Measurements from ENCODE around the gene HPCAL1. TPM values are rescaled to one million over a fixed set of nuclear protein-coding genes. Genes with fewer than 3 reads are reported as not detected.

HPCAL1 gene
- total and polyA plus RNA-seq, 2 of the 8 experiments (the other 6 are each of a cell fraction or from before 2014, with no cell fraction given), result 5.8 to 8.6 TPM

DNA sequence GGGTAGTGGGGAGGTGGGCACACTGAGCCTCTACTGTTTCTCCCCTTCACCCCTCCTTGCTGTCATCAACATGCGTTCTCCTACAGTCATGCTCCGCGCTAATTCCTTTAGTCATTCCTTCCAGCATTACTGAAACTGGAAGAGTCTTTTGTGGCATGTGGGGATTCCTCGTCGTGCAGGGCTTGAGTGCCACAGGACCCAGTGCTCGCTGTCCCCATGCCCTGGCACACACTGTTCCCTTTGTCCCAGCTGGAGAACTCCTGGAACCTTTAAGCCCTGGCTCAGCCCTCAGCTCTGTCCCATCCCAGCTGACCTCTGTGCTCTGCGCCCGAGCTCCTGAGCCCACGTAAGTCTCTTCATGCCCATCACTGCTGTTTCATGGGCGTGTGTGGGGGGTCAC lies 103.3 kb downstream of the HPCAL1 start:
- CTCF ChIA-PET (ENCODE audit: partially characterized antibody), result interaction anchor here (1.2 to 5.5 kb wide), 9 partner anchors 9 to 264 kb away, joined by 3 to 48 read pairs (median 5); no protein-coding TSS in a partner anchor
- Histone ChIP-seq H3K9me3 (ENCODE audit: insufficient read depth in 2 of 2, low read depth in 1 of 2, low read length in 1 of 2) (no peaks in the 10 kb centered on the region), H4K20me1 (replicated peaks in 1 of 2; ENCODE audit: control insufficient read depth in 1 of 2, insufficient read depth in 2 of 2, low read length in 2 of 2) (no peaks in the 10 kb centered on the region), H3K14ac (ENCODE audit: insufficient read length) (no peak overlapping the region), H3K56ac (replicated peaks; ENCODE audit: insufficient read length, low read depth, low read length) (no peak overlapping the region), H3K4me1 (replicated peaks in 1 of 4; ENCODE audit: control insufficient read depth in 3 of 4, insufficient read depth in 4 of 4, low read length in 3 of 4) (peaks cover 0 to 3% (median 2%) of the 10 kb centered on the region in 4 experiments; a peak in 2 of 7 replicates), H3K4ac (replicated peaks; ENCODE audit: insufficient read length, low read depth, low read length) (no peak overlapping the region), H3K9ac (replicated peaks in 1 of 4; ENCODE audit: extremely low read depth in 1 of 4, low read depth in 3 of 4, low read length in 3 of 4) (no peak overlapping the region), H3K4me2 (ENCODE audit: insufficient read depth in 1 of 2, low read depth in 2 of 2, low read length in 2 of 2) (no peak overlapping the region), H3K23ac (ENCODE audit: insufficient read length) (no peak overlapping the region), H4K8ac (ENCODE audit: extremely low read depth, insufficient read depth, low read length) (peak overlapping the region; percentile 26; the same call in 1 of the 2 replicates), H2BK20ac (ENCODE audit: low read length) (no peak overlapping the region), H3K23me2 (ENCODE audit: low read depth, low read length) (no peaks in the 10 kb centered on the region), H3K79me2 (ENCODE audit: control insufficient read depth in 1 of 2, insufficient read depth in 2 of 2, low read length in 2 of 2) (no peaks in the 10 kb centered on the region), H3K27ac (ENCODE audit: low read depth, low read length) (no peak overlapping the region), H3K36me3 (ENCODE audit: control insufficient read depth in 2 of 4, insufficient read depth in 4 of 4, low read length in 3 of 4) (no peaks in the 10 kb centered on the region; a peak in 1 of 8 replicates), H4K91ac (replicated peaks; ENCODE audit: insufficient read length, low read length) (no peak overlapping the region), H3K18ac (ENCODE audit: extremely low read depth, low read length) (no peak overlapping the region), H2BK15ac (ENCODE audit: low read length) (no peak overlapping the region), H2BK120ac (replicated peaks; ENCODE audit: low read depth, low read length) (no peak overlapping the region), H2BK5ac (ENCODE audit: low read depth, low read length) (no peak overlapping the region), H2AK5ac (ENCODE audit: low read depth, low read length) (no peak overlapping the region), H3K4me3 (ENCODE audit: extremely low read depth in 1 of 4, insufficient read depth in 2 of 4, low read depth in 3 of 4, low read length in 4 of 4) (no peak overlapping the region), H3K27me3 (replicated peaks in 1 of 4; ENCODE audit: control insufficient read depth in 3 of 4, extremely low read depth in 1 of 4, insufficient read depth in 3 of 4, low read length in 3 of 4) (no peaks in the 10 kb centered on the region; a peak in 1 of 7 replicates), H2BK12ac (ENCODE audit: low read depth, low read length) (no peak overlapping the region), H3K79me1 (ENCODE audit: low read depth, low read length) (no peaks in the 10 kb centered on the region), H4K5ac (ENCODE audit: insufficient read length, low read depth, low read length) (no peak overlapping the region), H2AFZ (ENCODE audit: low read length) (no peak overlapping the region)
- no peak for TF ChIP-seq TAF7 (optimal IDR thresholded peaks at IDR 0.05; ENCODE audit: borderline replicate concordance, low read depth, low read length)
- TF ChIP-seq EP300 (IDR thresholded peaks at IDR 0.05; ENCODE audit: borderline replicate concordance in 1 of 2, low read depth in 2 of 2, low read length in 2 of 2), result no peak
- no peak for TF ChIP-seq NANOG (IDR thresholded peaks at IDR 0.05; ENCODE audit: insufficient read depth, low read depth, low read length, poor library complexity, severe bottlenecking)
- no peak for TF ChIP-seq CREB1 (IDR thresholded peaks at IDR 0.05)
- TF ChIP-seq, protein P1, sequence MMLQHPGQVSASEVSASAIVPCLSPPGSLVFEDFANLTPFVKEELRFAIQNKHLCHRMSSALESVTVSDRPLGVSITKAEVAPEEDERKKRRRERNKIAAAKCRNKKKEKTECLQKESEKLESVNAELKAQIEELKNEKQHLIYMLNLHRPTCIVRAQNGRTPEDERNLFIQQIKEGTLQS (IDR thresholded peaks at IDR 0.05; ENCODE audit: insufficient read depth, low read depth, low read length), result no peak
- no peak for TF ChIP-seq BRCA1 (IDR thresholded peaks at IDR 0.05; ENCODE audit: low read depth, low read length)
- TF ChIP-seq ASH2L (IDR thresholded peaks at IDR 0.05; ENCODE audit: low read length), result no peak
- TF ChIP-seq, protein P2, sequence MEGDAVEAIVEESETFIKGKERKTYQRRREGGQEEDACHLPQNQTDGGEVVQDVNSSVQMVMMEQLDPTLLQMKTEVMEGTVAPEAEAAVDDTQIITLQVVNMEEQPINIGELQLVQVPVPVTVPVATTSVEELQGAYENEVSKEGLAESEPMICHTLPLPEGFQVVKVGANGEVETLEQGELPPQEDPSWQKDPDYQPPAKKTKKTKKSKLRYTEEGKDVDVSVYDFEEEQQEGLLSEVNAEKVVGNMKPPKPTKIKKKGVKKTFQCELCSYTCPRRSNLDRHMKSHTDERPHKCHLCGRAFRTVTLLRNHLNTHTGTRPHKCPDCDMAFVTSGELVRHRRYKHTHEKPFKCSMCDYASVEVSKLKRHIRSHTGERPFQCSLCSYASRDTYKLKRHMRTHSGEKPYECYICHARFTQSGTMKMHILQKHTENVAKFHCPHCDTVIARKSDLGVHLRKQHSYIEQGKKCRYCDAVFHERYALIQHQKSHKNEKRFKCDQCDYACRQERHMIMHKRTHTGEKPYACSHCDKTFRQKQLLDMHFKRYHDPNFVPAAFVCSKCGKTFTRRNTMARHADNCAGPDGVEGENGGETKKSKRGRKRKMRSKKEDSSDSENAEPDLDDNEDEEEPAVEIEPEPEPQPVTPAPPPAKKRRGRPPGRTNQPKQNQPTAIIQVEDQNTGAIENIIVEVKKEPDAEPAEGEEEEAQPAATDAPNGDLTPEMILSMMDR (IDR thresholded peaks at IDR 0.05; ENCODE audit: control extremely low read depth in 1 of 3, insufficient read depth in 1 of 3, low read depth in 1 of 3, low read length in 3 of 3), result no peak
- no peak for TF ChIP-seq SRF (IDR thresholded peaks at IDR 0.05; ENCODE audit: low read depth, low read length)
- TF ChIP-seq SP2 (IDR thresholded peaks at IDR 0.05; ENCODE audit: low read length), result no peak
- FAIRE-seq, result no peak
- DNase-seq (ENCODE audit: low read depth in 1 of 2, low spot score in 2 of 2), result no peak
- POLR2A ChIA-PET (ENCODE audit: partially characterized antibody), result interaction anchor here (0.6 kb wide), 1 partner anchor 102 kb away, joined by 3 read pairs; no protein-coding TSS in a partner anchor
- 91% methylated on average over 10 of the region's 10 CpGs; no CpG with 5 or more reads in 1 of the 2 experiments for WGBS, 2 experiments (ENCODE audit: extremely low coverage in 1 of 2, insufficient coverage in 1 of 2, insufficient read length in 1 of 2, insufficient replicate concordance in 2 of 2, low coverage in 1 of 2, low lambda C conversion rate in 2 of 2, missing lambda C conversion rate in 1 of 2)
